Heart right ventricle (tissue), 16 donors: ENCODE measurements around the gene DDX1. TPM values are rescaled to one million over a fixed set of nuclear protein-coding genes. Genes with fewer than 3 reads are reported as not detected.

Experiments
- ATAC-seq, 8 donors: fragments of 200-7000 bp; cut with Tn5 transposase; one replicate each; pipeline ENCODE4 v1.9.1; 2020; ENCODE audit warnings: mild to moderate bottlenecking in 8 of 8, moderate library complexity in 8 of 8, moderate number of reproducible peaks in 1 of 8
- DNase-seq, 2 donors: peaks; one replicate each; pipeline ENCODE4 v3.0.0-alpha.2; 2020
- H3K27ac ChIP-seq, 10 donors: fragments of 200-600 bp; sonication (generic) in 2 of 10; one replicate each; pipeline versions ENCODE4 v1.5.0 to v1.8.0; 2020 to 2022; ENCODE audit warnings: mild to moderate bottlenecking in 3 of 10
- H3K27me3 ChIP-seq, 7 donors: fragments of 200-600 bp; one replicate each; pipeline ENCODE4 v1.8.0; 2021 to 2022; ENCODE audit warnings: mild to moderate bottlenecking in 2 of 7
- H3K36me3 ChIP-seq, 9 donors: fragments of 200-600 bp; sonication (generic) in 1 of 9; one replicate each; pipeline versions ENCODE4 v1.5.0 to v1.8.0; 2020 to 2022; ENCODE audit warnings: mild to moderate bottlenecking in 2 of 9
- H3K4me1 ChIP-seq, 9 donors: fragments of 200-600 bp; sonication (generic) in 1 of 9; one replicate each; pipeline versions ENCODE4 v1.5.0 to v1.8.0; 2020 to 2022; ENCODE audit warnings: mild to moderate bottlenecking in 4 of 9
- H3K4me3 ChIP-seq, 10 donors: fragments of 200-600 bp; sonication (generic) in 2 of 10; one replicate each; pipeline versions ENCODE4 v1.5.0 to v1.8.0; 2020 to 2022; ENCODE audit warnings: mild to moderate bottlenecking in 7 of 10, moderate library complexity in 2 of 10
- H3K9me3 ChIP-seq, 11 donors: fragments of 200-600 bp in 10 of 11; sonication (generic) in 2 of 11; one replicate each; pipeline versions ENCODE4 v1.5.0 to v1.8.0; 2013 to 2022; ENCODE audit warnings: mild to moderate bottlenecking in 2 of 11, control low read depth in 1 of 11, moderate library complexity in 1 of 11
- CTCF ChIP-seq, 9 donors: fragments of 200-600 bp; sonication (generic) in 2 of 9; IDR thresholded peaks; one replicate each; pipeline versions ENCODE4 v1.5.0 to v1.8.0; 2021 to 2022; ENCODE audit warnings: antibody characterized with exemption in 9 of 9, mild to moderate bottlenecking in 5 of 9, moderate library complexity in 1 of 9
- WGBS, 2 donors: extraction: QIAGEN DNeasy Blood & Tissue Kit; methylation state at CpG; one replicate each; pipeline ENCODE4 v1.1.7; 2013; ENCODE audit warnings: inconsistent platforms in 1 of 2; 5-methylcytosine and 5-hydroxymethylcytosine counted together
- intact Hi-C, 10 donors: fragments of 100-400 bp; cut with DNase I; formaldehyde crosslinking; loops; one replicate each; pipeline versions ENCODE4 v1.11.1 to v1.14.2; 2022
- polyA plus RNA-seq, 2 donors: library from polyadenylated mRNA; stranded (reverse); fragments of 200-250 nt; gene quantifications; one replicate each; pipeline ENCODE4 v1.2.3, GENCODE V29; 2013
- total RNA-seq, 10 donors: library from RNA; stranded (reverse); fragmentation: NEBNext Ultra II Directional in 3 of 10; extraction: Animal tissue kit (Norgen Biotek cat#: 25700) in 3 of 10; gene quantifications; one replicate each; pipeline versions ENCODE4 v1.2.1 to v1.2.4, GENCODE V29; 2021 to 2023
- donor health status: Arrhythmogenic right ventricular cardiomyopathy.
- donor health status: ischemic (EF 13 %, LVEDD 7.1; RV severe dilation, severe dysfunction).
- donor health status: healthy with polysubstance abuse.
- donor health status: DM: no; HTN: yes; CAD: no.
- donor health status: DM: no; HTN: no; CAD: no.
- donor health status: ischemic (EF 25% LVEDD 6.9; RV normal size, moderate dysfunction).
- donor health status: ischemic (EF 25% LVEDD 5.7; RV mildly dilated, moderate dysfunction).
- donor health status: healthy.
- donor health status: DM: yes; HTN: yes; CAD: no.
- donor health status: Ischemic cardiomyopathy.
- donor health status: ischemic (EF 35%, LVEDD 5.7; RV mildly dilated, moderate dysfunction).
- donor health status: nonischemic (EF 11% LVEDD 7.7; RV severe dilation, severe dysfunction).
- donor health status: DM: yes; HTN: yes; CAD: no.
- donor health status: PGD.
- donor health status: ischemic (EF 29% LVEDD 5.4; RV normal size, mild dysfunction).
- donor health status: nonischemic (EF 23%, LVEDD 6.1; RV moderate dilation, normal function).

DDX1 gene
- total and polyA plus RNA-seq, 12 donors: 80.1 to 183 (median 157) TPM

GRCh38 chr2:15591373-15591691 is 336 bp upstream of the DDX1 start:
- 22 to 23% methylated on average over 7 of the region's 7 CpGs for WGBS, 2 donors
- ATAC-seq (peak in 2 of 8 donors; percentile 32 to 43), DNase-seq (no peak)
- TF ChIP-seq CTCF (IDR thresholded peaks at IDR 0.05): no peak
- Histone ChIP-seq H3K27me3 (no peaks in the 10 kb centered on the region), H3K36me3 (peaks cover 0 to 20% (median 2%) of the 10 kb centered on the region in 9 donors), H3K27ac (peak overlapping the region; percentile 78 to 98 (median 96)), H3K9me3 (no peaks in the 10 kb centered on the region), H3K4me1 (peaks cover 2 to 41% (median 27%) of the 10 kb centered on the region in 9 donors), H3K4me3 (peak overlapping the region; percentile 74 to 99 (median 92))
- intact Hi-C loops: loop anchor here in 2 of 10 donors (2.0 kb wide), 1 partner anchor 31 kb away; the partner anchor contains the start of gene NBAS (in 2 of the 2)

- peaks cover 0 to 40% (median 17%) of the 10 kb centered on the region in 9 donors for H3K36me3 ChIP-seq
- no peaks in the 10 kb centered on the region for H3K27me3 ChIP-seq
- peak overlapping the region in 5 of 10 donors; percentile 88 to 99 (median 96) for H3K4me3 ChIP-seq
- peak overlapping the region in 1 of 10 donors; percentile 24 for H3K27ac ChIP-seq
- peaks cover 2 to 41% (median 27%) of the 10 kb centered on the region in 9 donors for H3K4me1 ChIP-seq
- WGBS, 2 donors: 77 to 84% methylated on average over 3 of the region's 3 CpGs
- no peak for DNase-seq
- intact Hi-C loops: no loop called here
- no peak for ATAC-seq
- no peaks in the 10 kb centered on the region for H3K9me3 ChIP-seq
- no peak for TF ChIP-seq CTCF (IDR thresholded peaks at IDR 0.05)
These were observed 1.6 kb downstream of the DDX1 start for GRCh38 chr2:15593327-15593705.

- peak in 4 of 8 donors; percentile 24 to 59 (median 46) for ATAC-seq
- Histone ChIP-seq H3K9me3 (no peaks in the 10 kb centered on the region), H3K4me1 (peaks cover 2 to 41% (median 27%) of the 10 kb centered on the region in 9 donors), H3K36me3 (peaks cover 0 to 52% (median 17%) of the 10 kb centered on the region in 9 donors), H3K27me3 (no peaks in the 10 kb centered on the region), H3K4me3 (peak overlapping the region in 1 of 10 donors; percentile 4), H3K27ac (peak overlapping the region in 5 of 10 donors; percentile 5 to 33 (median 22))
- DNase-seq: peak in 1 of 2 donors; percentile 23
- 45 to 60% methylated on average over 5 of the region's 5 CpGs for WGBS, 2 donors
- TF ChIP-seq CTCF (IDR thresholded peaks at IDR 0.05): no peak
- intact Hi-C loops: no loop called here
These were observed 2.9 kb downstream of the DDX1 start for GRCh38 chr2:15594291-15595256.

GRCh38 chr2:15595342-15595905 is 3.8 kb downstream of the DDX1 start:
- no peak overlapping the region for H3K4me3 ChIP-seq
- H3K27me3 ChIP-seq: no peaks in the 10 kb centered on the region
- DNase-seq (no peak), ATAC-seq (no peak)
- no peak for TF ChIP-seq CTCF (IDR thresholded peaks at IDR 0.05)
- H3K27ac ChIP-seq: no peak overlapping the region
- peaks cover 0 to 61% (median 23%) of the 10 kb centered on the region in 9 donors for H3K36me3 ChIP-seq
- intact Hi-C loops: no loop called here
- H3K4me1 ChIP-seq: peaks cover 2 to 41% (median 27%) of the 10 kb centered on the region in 9 donors
- 96 to 97% methylated on average over 6 of the region's 6 CpGs for WGBS, 2 donors
- no peaks in the 10 kb centered on the region for H3K9me3 ChIP-seq
